Thoracic aorta endothelial cell (primary cell): ENCODE measurements around the gene OR10W1. TPM values are rescaled to one million over a fixed set of nuclear protein-coding genes. Genes with fewer than 3 reads are reported as not detected.

Source experiments
- total RNA-seq: library from RNA; depleted of rRNA; stranded (reverse); fragments of >200 nt; gene quantifications from 2 replicates; pipeline ENCODE4 v1.2.3, GENCODE V29; 2012

The OR10W1 gene, protein sequence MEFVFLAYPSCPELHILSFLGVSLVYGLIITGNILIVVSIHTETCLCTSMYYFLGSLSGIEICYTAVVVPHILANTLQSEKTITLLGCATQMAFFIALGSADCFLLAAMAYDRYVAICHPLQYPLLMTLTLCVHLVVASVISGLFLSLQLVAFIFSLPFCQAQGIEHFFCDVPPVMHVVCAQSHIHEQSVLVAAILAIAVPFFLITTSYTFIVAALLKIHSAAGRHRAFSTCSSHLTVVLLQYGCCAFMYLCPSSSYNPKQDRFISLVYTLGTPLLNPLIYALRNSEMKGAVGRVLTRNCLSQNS
- 0.07 TPM in 1 of 2 replicates, not detected in the other for total RNA-seq

GRCh38 chr11:58268142-58268541, at the start of gene OR10W1:
TSS of gene OR10W1 (minus strand) at chr11:58268260. CDS start at chr11:58267858, 402 bp downstream.

Other genes starting within 250 kb of the OR10W1 start
- gene OR9Q1, start 244.4 kb downstream of the OR10W1 start, total RNA-seq: not detected in 2 replicates
- gene OR6Q1, start 237.3 kb downstream of the OR10W1 start, total RNA-seq: not detected in 2 replicates
- not detected in 2 replicates for gene OR9I1, start 142.7 kb downstream of the OR10W1 start, total RNA-seq
- not detected in 2 replicates for gene OR9Q2, start 79.2 kb downstream of the OR10W1 start, total RNA-seq
- gene OR1S2, start 64.1 kb downstream of the OR10W1 start, total RNA-seq: not detected in 2 replicates
- gene OR1S1, start 55.5 kb downstream of the OR10W1 start, total RNA-seq: not detected in 2 replicates
- not detected in 2 replicates for gene OR10Q1, start 39.3 kb downstream of the OR10W1 start, total RNA-seq
- gene OR5B17, start 90.8 kb upstream of the OR10W1 start, total RNA-seq: not detected in 2 replicates
- not detected in 2 replicates for gene OR5B3, start 138.6 kb upstream of the OR10W1 start, total RNA-seq
- not detected in 2 replicates for gene OR5B2, start 159.9 kb upstream of the OR10W1 start, total RNA-seq
- not detected in 2 replicates for gene OR5B12, start 174.0 kb upstream of the OR10W1 start, total RNA-seq
- not detected in 2 replicates for gene OR5B21, start 239.8 kb upstream of the OR10W1 start, total RNA-seq